ENCODE results near the gene OR6Q1. TPM values are rescaled to one million over a fixed set of nuclear protein-coding genes. Genes with fewer than 3 reads are reported as not detected.
A peak's percentile ranks its signal among the peaks of the same experiment; 100 is the strongest.

OR6Q1 gene
- total and polyA plus RNA-seq, 7 donors = not detected

DNA sequence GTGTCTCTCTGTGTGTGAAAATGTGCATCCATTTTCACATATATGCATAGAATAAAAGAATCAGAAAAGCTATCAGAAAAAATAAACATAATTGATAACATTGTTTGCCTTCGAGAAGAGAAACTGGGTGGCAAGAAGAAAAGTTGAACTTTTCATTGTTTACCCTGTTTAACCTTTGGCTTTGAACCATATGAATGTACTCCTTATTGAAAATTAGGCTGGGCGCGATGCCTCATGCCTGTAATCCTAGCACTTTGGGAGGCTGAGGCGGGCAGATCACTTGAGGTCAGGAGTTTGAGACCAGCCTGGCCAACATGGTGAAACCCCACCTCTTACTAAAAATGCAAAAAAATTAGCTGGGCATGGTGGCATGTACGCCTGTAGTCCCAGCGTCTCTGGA, 19.0 kb upstream of the OR6Q1 start:
- no peak overlapping the region for H3K27ac ChIP-seq
- intact Hi-C loops (cut with DNase I) = no loop called here
- H3K4me1 ChIP-seq = no peaks in the 10 kb centered on the region
- H3K36me3 ChIP-seq (ENCODE audit: insufficient read depth in 1 of 2, low read depth in 1 of 2) = no peaks in the 10 kb centered on the region
- 74 to 75% (median 74%) methylated on average over 6 of the region's 6 CpGs for WGBS, 3 donors
- no peak overlapping the region for H3K4me3 ChIP-seq
- no peaks in the 10 kb centered on the region for H3K9me3 ChIP-seq
- TF ChIP-seq, protein P1, sequence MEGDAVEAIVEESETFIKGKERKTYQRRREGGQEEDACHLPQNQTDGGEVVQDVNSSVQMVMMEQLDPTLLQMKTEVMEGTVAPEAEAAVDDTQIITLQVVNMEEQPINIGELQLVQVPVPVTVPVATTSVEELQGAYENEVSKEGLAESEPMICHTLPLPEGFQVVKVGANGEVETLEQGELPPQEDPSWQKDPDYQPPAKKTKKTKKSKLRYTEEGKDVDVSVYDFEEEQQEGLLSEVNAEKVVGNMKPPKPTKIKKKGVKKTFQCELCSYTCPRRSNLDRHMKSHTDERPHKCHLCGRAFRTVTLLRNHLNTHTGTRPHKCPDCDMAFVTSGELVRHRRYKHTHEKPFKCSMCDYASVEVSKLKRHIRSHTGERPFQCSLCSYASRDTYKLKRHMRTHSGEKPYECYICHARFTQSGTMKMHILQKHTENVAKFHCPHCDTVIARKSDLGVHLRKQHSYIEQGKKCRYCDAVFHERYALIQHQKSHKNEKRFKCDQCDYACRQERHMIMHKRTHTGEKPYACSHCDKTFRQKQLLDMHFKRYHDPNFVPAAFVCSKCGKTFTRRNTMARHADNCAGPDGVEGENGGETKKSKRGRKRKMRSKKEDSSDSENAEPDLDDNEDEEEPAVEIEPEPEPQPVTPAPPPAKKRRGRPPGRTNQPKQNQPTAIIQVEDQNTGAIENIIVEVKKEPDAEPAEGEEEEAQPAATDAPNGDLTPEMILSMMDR (IDR thresholded peaks at IDR 0.05) = no peak
- H3K27me3 ChIP-seq (ENCODE audit: insufficient read depth in 3 of 3, low read length in 2 of 3) = no peaks in the 10 kb centered on the region
- DNase-seq = no peak
- no peak for ATAC-seq

DNA sequence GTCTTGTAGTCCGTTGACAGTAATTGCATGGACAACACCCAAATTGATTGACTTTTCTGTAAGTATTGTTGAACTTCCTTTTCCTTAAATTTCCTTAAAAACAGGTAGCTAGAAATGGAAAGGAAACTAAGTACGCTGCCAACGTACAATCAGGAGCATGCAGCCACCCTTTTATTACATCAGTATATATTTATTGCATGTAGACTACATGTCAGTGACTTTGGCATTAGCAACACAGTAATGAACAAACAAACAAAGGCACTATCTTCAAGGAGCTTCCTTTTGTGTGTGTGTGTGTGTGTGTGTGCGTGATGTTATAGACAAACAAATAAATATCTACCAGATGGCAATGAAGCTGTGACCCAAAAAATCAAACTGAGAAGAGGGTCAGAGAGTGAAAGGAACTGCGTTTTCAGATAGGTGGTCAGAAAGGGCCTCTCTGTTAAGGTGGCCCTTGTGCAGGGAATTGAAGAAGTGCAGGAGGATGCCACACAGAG, 7.3 kb upstream of the OR6Q1 start, which contains the start of gene OR9Q1:
OR9Q1 (plus strand) TSS at position 447 of the 497 bp plus-strand sequence. CDS start 155,564 bp downstream, outside the sequence.
- 62 to 77% (median 75%) methylated on average over 5 of the region's 5 CpGs for WGBS, 3 donors
- H3K36me3 ChIP-seq (ENCODE audit: insufficient read depth in 1 of 2, low read depth in 1 of 2) = no peaks in the 10 kb centered on the region

DNA sequence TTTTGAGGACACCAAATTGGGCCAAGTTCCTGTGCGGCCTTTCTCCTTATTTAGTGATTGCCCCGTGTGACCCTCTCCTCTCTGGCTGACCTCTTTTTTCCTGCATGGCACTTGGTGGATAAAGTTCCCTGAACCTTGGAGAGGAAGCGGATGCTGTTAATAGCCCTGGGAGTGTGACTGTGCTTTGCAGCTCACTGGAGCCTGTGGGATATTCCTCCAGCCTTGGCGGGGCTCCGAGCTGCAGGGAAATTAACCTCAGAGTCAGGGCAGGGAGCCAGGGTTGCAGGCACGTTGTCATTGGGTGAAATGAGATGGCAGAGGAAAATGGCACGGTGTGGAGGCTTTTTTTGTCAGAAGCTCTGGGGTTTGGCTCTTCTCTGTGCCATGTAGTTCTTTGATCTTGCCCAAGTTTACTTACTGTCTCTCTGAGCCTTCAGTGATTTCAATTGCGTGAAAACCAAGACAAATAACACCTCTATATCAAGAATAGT, 6.1 kb upstream of the OR6Q1 start:
- peak; percentile 75 to 94 (median 86) for ATAC-seq
- Histone ChIP-seq H3K4me3 (no peak overlapping the region), H3K36me3 (ENCODE audit: insufficient read depth in 1 of 2, low read depth in 1 of 2) (no peaks in the 10 kb centered on the region), H3K4me1 (peaks cover 14% of the 10 kb centered on the region), H3K27ac (peak overlapping the region; percentile 61), H3K9me3 (no peaks in the 10 kb centered on the region), H3K27me3 (ENCODE audit: insufficient read depth in 3 of 3, low read length in 2 of 3) (no peaks in the 10 kb centered on the region)
- WGBS, 3 donors = 4 to 7% (median 4%) methylated on average over 8 of the region's 8 CpGs
- peak; percentile 70 to 82 for DNase-seq
- intact Hi-C loops (cut with DNase I) = no loop called here
- TF ChIP-seq, protein P1 (IDR thresholded peaks at IDR 0.05) = no peak

More for the DNA sequence above, 7.3 kb upstream of the OR6Q1 start, which contains the start of gene OR9Q1:
- Histone ChIP-seq H3K27ac (peak within 1 kb of the TSS; percentile 61), H3K4me1 (peaks cover 14% of the 10 kb centered on the region), H3K9me3 (no peaks in the 10 kb centered on the region), H3K4me3 (no peak within 1 kb of the TSS), H3K27me3 (ENCODE audit: insufficient read depth in 3 of 3, low read length in 2 of 3) (no peaks in the 10 kb centered on the region)
- DNase-seq (no peak), ATAC-seq (no peak)
- TF ChIP-seq, protein P1 (IDR thresholded peaks at IDR 0.05) = no peak
- intact Hi-C loops (cut with DNase I) = no loop called here

DNA sequence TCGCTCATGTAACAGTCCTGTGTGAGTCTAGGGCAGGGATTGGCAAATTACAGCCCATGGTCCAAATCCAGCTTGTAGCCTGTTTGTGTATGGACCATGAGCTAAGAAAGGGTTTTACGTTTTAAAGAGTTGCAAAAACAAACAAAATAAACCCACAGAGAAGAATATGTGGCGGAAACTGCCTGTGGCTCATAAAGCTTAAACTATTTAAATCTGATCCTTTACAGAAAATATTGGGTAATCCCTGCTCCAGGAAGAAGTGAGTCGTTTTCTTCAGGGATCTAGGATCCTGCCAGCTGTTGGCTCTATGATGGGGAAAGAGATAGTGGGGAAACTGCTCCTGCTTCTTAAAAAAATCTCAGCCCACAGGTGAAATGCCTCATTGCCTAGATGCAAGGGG, 3.4 kb upstream of the OR6Q1 start:
- Histone ChIP-seq H3K4me1 (peaks cover 14% of the 10 kb centered on the region), H3K36me3 (ENCODE audit: insufficient read depth in 1 of 2, low read depth in 1 of 2) (no peaks in the 10 kb centered on the region), H3K27ac (no peak overlapping the region), H3K4me3 (no peak overlapping the region), H3K9me3 (no peaks in the 10 kb centered on the region), H3K27me3 (ENCODE audit: insufficient read depth in 3 of 3, low read length in 2 of 3) (no peaks in the 10 kb centered on the region)
- TF ChIP-seq, protein P1 (IDR thresholded peaks at IDR 0.05) = no peak
- no peak for ATAC-seq
- no peak for DNase-seq
- intact Hi-C loops (cut with DNase I) = no loop called here
- 74 to 82% (median 81%) methylated on average over 4 of the region's 4 CpGs for WGBS, 3 donors

All from psoas muscle (tissue), 8 donors.